Left ventricle myocardium inferior (tissue), 1 donor: ENCODE results near the gene ANP32D. TPM values are rescaled to one million over a fixed set of nuclear protein-coding genes. Genes with fewer than 3 reads are reported as not detected.
"Not testable (repeated sequence)": the region's sequence is repeated elsewhere in the genome, so short reads cannot be mapped to it uniquely, and the experiment has no call there.

Experiments used
- DNase-seq: peaks from one replicate; pipeline ENCODE4 v3.0.0-alpha.2; 2020
- H3K27ac ChIP-seq: fragments of 200-600 bp; replicated peaks from 2 replicates; pipeline ENCODE4 v1.8.0; 2021
- H3K27me3 ChIP-seq: fragments of 200-600 bp; 2 replicates; pipeline ENCODE4 v1.8.0; 2021; ENCODE audit warnings: low read depth
- H3K36me3 ChIP-seq: fragments of 200-600 bp; 2 replicates; pipeline ENCODE4 v1.8.0; 2021
- H3K4me1 ChIP-seq: fragments of 200-600 bp; 2 replicates; pipeline ENCODE4 v1.8.0; 2021
- H3K4me3 ChIP-seq: fragments of 200-600 bp; 2 replicates; pipeline ENCODE4 v1.8.0; 2021; ENCODE audit warnings: mild to moderate bottlenecking, moderate library complexity
- H3K9me3 ChIP-seq: fragments of 200-600 bp; replicated peaks from 2 replicates; pipeline ENCODE4 v1.8.0; 2021
- CTCF ChIP-seq: fragments of 200-600 bp; IDR thresholded peaks from 2 replicates; pipeline ENCODE4 v1.8.0; 2021; ENCODE audit warnings: antibody characterized with exemption, mild to moderate bottlenecking, borderline replicate concordance
- intact Hi-C: fragments of 100-400 bp; cut with micrococcal nuclease; formaldehyde crosslinking; loops from one replicate; pipeline ENCODE4 v1.11.0; 2022
- total RNA-seq: library from RNA; stranded (reverse); fragmentation: NEBNext Ultra II Directional; extraction: Animal tissue kit (Norgen Biotek cat#: 25700); gene quantifications from one replicate; pipeline ENCODE4 v1.2.1, GENCODE V29; 2021
- donor health status: DM: no; HTN: yes; CAD: no; lungs with severe emphysema.

Gene ANP32D
- total RNA-seq, 1 donor from 2014 or later: not detected

GRCh38 chr12:48455116-48455515 lies 17.2 kb upstream of the ANP32D start:
- TF ChIP-seq CTCF: no peak
- H3K27me3 ChIP-seq: no peaks in the 10 kb centered on the region
- H3K27ac ChIP-seq: no peak overlapping the region
- intact Hi-C loops: no loop called here
- DNase-seq: no peak
- peaks cover 8% of the 10 kb centered on the region for H3K9me3 ChIP-seq
- no peaks in the 10 kb centered on the region for H3K4me1 ChIP-seq
- H3K36me3 ChIP-seq: no peaks in the 10 kb centered on the region
- H3K4me3 ChIP-seq: no peak overlapping the region

- no peaks in the 10 kb centered on the region for H3K36me3 ChIP-seq
- intact Hi-C loops: no loop called here
- no peak overlapping the region for H3K27ac ChIP-seq
- H3K4me3 ChIP-seq: no peak overlapping the region
- H3K27me3 ChIP-seq: no peaks in the 10 kb centered on the region
- TF ChIP-seq CTCF: no peak
- no peak for DNase-seq
- H3K9me3 ChIP-seq: no peaks in the 10 kb centered on the region
- no peaks in the 10 kb centered on the region for H3K4me1 ChIP-seq
These were observed 13.1 kb upstream of the ANP32D start for GRCh38 chr12:48459259-48459658.

- H3K27ac ChIP-seq, H3K27me3 ChIP-seq, DNase-seq, intact Hi-C loops, H3K4me3 ChIP-seq, H3K36me3 ChIP-seq, H3K4me1 ChIP-seq: not testable (repeated sequence)
- peaks cover 57% of the 10 kb centered on the region for H3K9me3 ChIP-seq
These were observed 3.3 kb upstream of the ANP32D start for GRCh38 chr12:48469027-48469426.

GRCh38 chr12:48473061-48473460 lies 702 bp downstream of the ANP32D start:
- TF ChIP-seq CTCF: no peak
- Histone ChIP-seq H3K9me3 (peaks cover 46% of the 10 kb centered on the region), H3K27me3 (no peaks in the 10 kb centered on the region), H3K4me3 (no peak overlapping the region), H3K27ac (no peak overlapping the region), H3K36me3 (no peaks in the 10 kb centered on the region), H3K4me1 (no peaks in the 10 kb centered on the region)
- no peak for DNase-seq
- intact Hi-C loops: no loop called here

- H3K9me3 ChIP-seq: peaks cover 38% of the 10 kb centered on the region
- DNase-seq, H3K27me3 ChIP-seq, intact Hi-C loops, H3K4me3 ChIP-seq, H3K4me1 ChIP-seq, H3K27ac ChIP-seq, H3K36me3 ChIP-seq: not testable (repeated sequence)
These were observed 2.1 kb downstream of the ANP32D start for GRCh38 chr12:48474497-48474896.

GRCh38 chr12:48482198-48482597 lies 9.8 kb downstream of the ANP32D start, which contains the start of gene C12orf54:
TSS of gene C12orf54 (plus strand) at chr12:48482498. CDS start at chr12:48483297, 799 bp downstream.
- H3K27me3 ChIP-seq: peaks cover 16% of the 10 kb centered on the region
- H3K27ac ChIP-seq: no peak within 1 kb of the TSS
- H3K9me3 ChIP-seq: peaks cover 14% of the 10 kb centered on the region
- H3K4me1 ChIP-seq: no peaks in the 10 kb centered on the region
- no peak for TF ChIP-seq CTCF
- intact Hi-C loops: no loop called here
- no peak for DNase-seq
- no peak within 1 kb of the TSS for H3K4me3 ChIP-seq
- H3K36me3 ChIP-seq: no peaks in the 10 kb centered on the region

GRCh38 chr12:48482930-48483329 lies 10.6 kb downstream of the ANP32D start:
- intact Hi-C loops: no loop called here
- H3K4me1 ChIP-seq: no peaks in the 10 kb centered on the region
- H3K9me3 ChIP-seq: peaks cover 14% of the 10 kb centered on the region
- no peak for DNase-seq
- H3K36me3 ChIP-seq: no peaks in the 10 kb centered on the region
- TF ChIP-seq CTCF: no peak
- no peak overlapping the region for H3K27ac ChIP-seq
- H3K4me3 ChIP-seq: no peak overlapping the region
- peaks cover 16% of the 10 kb centered on the region for H3K27me3 ChIP-seq
